GM19395 (cell line): Measurements from ENCODE around the gene MAP4K1.
"Not testable (repeated sequence)": the region's sequence is repeated elsewhere in the genome, so short reads cannot be mapped to it uniquely, and the experiment has no call there.

ENCODE experiments used
- ATAC-seq: cut with Tn5 transposase; IDR thresholded peaks from one replicate; pipeline ENCODE4 v1.9.1; 2021; ENCODE audit warnings: mild to moderate bottlenecking, moderate library complexity; ENCODE audit not compliant: unreplicated experiment

Gene MAP4K1

DNA sequence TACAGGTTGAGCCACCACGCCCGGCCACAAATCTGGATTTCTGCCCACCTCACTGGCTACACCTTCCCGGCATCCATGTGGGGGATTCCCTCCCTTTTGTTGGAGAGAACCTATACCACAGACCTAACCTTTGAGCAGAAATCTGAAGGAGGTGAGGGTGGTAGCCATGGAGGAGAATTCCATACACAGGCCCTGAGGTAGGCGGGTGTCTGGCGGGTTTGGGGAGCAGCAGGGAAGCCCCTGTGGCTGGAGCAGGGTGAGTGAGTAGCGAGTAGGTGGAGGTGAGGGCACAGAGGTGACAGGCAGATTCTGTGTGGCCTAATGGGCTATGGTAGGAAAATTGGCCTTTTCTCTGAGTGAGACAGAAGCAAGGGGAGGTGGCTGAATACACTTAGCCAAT is 11.8 kb upstream of the MAP4K1 start:
- ATAC-seq: no peak

GRCh38 chr19:38626401-38626800 is 8.6 kb upstream of the MAP4K1 start:
- ATAC-seq: no peak

DNA sequence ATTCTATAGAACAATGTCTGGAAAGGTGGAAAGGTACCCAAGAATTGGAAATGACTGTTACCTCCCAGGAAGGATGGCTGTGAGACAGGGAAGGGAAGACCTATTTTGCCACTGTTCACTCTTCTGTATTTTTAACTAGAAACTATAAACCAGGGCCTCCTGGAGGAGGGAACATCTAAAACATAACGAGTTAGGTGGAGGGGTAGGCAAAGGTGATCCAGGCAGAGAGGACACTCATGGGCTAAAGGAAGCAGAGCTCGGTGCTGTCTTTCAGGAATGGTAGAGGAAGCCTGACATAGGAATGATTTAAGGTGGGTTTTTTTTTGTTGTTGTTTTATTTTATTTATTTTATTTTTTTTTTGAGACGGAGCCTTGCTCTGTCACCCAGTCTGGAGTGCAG is 7.1 kb upstream of the MAP4K1 start:
- ATAC-seq: no peak

GRCh38 chr19:38619361-38620174 is 1.8 kb upstream of the MAP4K1 start:
- no peak for ATAC-seq

DNA sequence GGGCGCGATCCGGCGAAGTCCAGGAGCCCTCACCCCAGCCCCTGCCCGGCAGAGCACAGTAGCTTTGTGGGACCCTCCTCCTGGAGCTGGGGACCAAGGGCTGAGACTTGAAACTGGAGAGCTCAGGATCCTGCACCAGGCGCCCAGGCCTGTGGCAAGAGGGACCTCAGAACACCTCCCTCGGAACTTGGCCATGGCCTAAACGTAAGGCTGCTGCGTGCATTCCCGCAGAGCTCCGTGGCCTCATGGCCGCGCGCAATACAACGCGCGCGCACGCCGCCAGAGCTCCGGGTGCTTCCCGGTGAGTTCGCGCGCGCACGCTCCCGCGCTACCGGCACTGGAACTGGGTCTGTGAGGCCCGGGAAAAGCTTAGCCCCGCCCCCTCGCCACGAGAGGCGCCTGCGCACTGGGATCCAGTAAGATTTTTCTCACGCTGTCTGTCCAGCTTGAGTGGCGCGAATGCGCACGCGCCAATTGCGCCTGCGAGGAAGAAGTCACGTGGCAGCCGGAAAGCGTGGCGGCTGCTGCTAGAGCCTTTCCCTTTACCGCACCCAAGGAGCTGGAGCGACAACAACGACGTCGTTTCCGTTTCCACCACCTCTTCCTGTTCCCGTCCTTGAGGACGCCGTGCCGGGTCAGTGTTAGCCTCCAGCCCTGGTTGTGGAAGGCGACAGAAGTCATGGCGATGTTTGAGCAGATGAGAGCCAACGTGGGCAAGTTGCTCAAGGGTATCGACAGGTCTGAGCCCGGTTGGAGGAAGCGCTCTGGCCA is 1.0 kb upstream of the MAP4K1 start, which contains the start of gene EIF3K:
Gene EIF3K (plus strand): TSS at position 599 of the 771 bp plus-strand sequence. CDS start 81 bp downstream, at position 680.
- peak; percentile 57 for ATAC-seq

GRCh38 chr19:38617283-38617763 is 430 bp downstream of the MAP4K1 start:
- no peak for ATAC-seq

DNA sequence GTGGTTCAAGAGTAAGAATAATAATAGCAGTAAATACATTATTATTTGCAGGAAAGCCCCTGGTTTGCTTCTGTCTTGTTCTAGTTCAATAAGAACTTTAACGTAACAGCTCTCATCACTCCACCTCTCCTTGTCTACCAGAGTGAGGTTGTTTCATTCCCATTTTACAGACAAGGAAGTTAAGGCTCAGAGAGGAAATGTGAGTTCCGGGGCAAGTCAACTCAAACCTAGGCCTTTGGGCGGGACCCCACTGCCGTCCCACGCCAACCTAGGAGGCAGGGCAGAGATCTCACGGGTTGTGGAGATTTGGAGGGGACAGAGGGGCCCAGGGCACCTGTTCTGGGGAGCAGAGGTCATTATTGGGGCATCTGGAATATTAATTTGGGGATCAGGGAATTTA is 1.5 kb downstream of the MAP4K1 start:
- ATAC-seq: no peak

- ATAC-seq: no peak
These were observed 2.7 kb downstream of the MAP4K1 start for GRCh38 chr19:38615007-38615581.

GRCh38 chr19:38614289-38614688 is 3.5 kb downstream of the MAP4K1 start:
- no peak for ATAC-seq

GRCh38 chr19:38606131-38606530 is 11.6 kb downstream of the MAP4K1 start:
- no peak for ATAC-seq

- ATAC-seq: not testable (repeated sequence)
These were observed 14.9 kb downstream of the MAP4K1 start for GRCh38 chr19:38602856-38603255.

DNA sequence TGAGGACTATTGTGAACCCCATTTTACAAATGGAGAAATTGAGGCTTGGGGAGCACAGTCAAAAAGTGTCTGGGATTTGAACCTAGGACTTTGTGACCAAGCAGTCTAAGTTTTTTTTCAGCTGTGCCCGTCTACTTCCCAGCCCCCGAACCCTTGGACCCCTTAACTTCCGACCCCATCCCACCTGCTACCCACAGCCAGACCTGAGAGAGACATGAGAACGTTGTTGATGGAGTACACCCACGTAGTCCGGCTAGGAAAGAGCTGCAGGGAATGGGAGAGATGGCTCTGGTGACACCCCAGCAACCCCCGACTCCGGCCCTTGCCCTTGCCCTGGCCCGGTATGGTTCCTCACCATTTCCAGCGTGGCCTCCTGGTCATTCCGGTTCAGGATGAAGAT is 18.0 kb downstream of the MAP4K1 start:
- ATAC-seq: no peak

DNA sequence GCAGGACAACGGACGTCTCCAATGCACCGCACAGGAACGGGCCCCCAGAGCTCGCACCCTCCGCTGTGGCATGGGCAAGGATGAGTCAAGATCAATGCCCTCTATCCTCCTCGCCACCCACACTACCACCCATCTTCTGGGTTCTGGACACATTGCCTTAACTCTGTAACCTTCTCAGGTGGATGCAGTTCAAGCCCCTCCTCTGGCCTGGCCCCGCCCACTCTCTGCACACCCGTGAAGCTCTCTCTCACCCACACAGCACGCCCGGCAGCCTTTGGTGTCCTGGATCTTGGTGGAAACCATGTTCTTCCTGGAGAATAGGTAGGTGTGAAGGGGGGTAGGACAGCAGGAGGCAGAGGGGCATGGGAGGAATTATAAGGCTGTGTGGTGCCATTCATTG is 20.7 kb downstream of the MAP4K1 start:
- no peak for ATAC-seq

GRCh38 chr19:38596057-38596981 is 21.4 kb downstream of the MAP4K1 start:
- no peak for ATAC-seq

- no peak for ATAC-seq
These were observed 24.8 kb downstream of the MAP4K1 start for GRCh38 chr19:38592940-38593339.

DNA sequence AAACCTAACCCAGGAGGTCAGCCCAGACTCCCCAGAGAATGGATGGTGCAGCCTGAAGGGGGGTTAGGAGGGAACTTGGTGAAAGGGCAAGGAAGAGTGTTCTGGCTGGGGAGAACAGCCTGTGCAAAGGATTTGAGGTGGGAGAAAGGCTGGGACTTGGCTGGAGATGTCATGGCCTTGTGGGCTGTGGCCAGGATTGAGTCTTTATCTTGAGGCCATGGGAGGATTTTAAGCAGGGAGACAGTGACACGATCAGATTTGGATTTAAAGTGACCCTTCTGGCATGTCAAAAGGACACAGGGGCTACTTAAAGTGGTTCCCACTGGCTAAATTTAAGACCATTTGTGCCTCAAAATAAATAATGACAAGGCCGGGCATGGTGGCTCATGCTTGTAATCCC is 29.7 kb downstream of the MAP4K1 start:
- no peak for ATAC-seq

DNA sequence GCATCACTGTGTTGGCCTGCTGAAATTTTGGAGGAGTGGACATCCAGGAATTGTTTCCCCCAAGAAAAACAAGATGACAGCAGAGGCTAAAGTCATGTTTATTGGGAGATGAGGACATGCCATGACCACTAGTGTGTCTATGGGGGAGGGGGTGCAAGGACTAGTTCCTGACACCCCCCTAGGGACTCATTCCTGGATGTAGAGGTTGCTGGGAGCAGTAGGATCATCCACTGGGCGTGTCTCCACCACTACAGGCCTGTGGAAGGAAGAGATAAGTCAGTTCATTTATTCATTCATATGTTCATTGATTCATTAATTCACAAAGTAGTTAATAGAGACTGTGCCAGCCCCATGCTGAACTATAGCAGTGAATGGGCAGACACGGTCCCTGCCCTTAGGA is 30.2 kb downstream of the MAP4K1 start:
- ATAC-seq: no peak

DNA sequence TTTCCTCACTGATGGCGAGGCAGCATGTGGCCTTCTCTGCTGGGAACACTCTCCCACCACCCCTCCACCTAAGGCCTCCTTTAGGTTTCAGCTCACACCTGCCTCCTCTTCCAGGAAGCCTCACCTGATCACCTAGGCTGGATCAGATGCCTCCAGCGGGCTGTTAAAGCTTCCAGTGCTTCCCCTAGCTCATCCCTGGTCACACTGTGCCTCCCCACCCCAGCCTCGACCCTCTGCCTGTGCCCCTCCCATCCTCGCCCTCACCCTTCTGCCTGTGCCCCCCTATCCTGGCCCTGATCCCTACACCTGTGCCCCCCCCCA is 33.8 kb downstream of the MAP4K1 start:
- ATAC-seq: no peak

DNA sequence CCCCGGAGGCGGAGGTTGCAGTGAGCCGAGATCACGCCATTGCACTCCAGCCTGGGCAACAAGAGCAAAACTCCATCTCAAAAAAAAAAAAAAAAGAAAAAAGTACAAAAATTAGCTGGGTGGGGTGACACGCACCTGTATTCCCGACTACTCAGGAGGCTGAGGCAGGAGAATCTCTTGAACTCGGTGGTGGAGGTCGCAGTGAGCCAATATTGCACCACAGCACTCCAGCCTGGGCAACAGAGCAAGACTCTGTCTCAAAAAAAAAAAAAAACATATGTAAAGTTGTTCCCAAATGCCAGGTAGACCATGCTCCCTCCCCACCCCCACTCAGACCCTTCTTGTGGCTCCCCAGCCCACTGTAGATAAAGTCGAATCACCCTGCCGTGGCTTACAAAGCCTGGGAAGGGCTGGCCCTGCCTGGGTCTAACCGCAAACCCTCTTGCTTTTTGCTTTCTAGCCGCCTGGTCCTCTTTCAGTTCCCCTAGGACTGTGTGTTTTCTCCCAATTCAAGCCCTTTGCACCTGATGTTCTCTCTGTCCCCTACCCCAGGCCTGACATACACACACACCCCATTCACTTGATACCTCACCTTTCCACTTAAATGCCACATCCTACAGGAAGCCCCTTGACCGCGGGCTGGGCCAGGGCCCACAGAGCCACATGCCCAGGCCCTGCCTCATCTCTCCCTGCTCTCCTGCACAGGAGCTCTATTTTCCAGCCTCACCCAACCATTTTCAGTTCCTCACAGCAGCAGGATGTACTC is 34.4 kb downstream of the MAP4K1 start:
- no peak for ATAC-seq

- ATAC-seq: no peak
These were observed 37.7 kb downstream of the MAP4K1 start for GRCh38 chr19:38580080-38580479.
